ENCODE data around the gene PPP1R12C. TPM values are rescaled to one million over a fixed set of nuclear protein-coding genes. Genes with fewer than 3 reads are reported as not detected.

The PPP1R12C gene
- total RNA-seq, 2 donors from 2014 or later, result 81.2 to 135 TPM

DNA sequence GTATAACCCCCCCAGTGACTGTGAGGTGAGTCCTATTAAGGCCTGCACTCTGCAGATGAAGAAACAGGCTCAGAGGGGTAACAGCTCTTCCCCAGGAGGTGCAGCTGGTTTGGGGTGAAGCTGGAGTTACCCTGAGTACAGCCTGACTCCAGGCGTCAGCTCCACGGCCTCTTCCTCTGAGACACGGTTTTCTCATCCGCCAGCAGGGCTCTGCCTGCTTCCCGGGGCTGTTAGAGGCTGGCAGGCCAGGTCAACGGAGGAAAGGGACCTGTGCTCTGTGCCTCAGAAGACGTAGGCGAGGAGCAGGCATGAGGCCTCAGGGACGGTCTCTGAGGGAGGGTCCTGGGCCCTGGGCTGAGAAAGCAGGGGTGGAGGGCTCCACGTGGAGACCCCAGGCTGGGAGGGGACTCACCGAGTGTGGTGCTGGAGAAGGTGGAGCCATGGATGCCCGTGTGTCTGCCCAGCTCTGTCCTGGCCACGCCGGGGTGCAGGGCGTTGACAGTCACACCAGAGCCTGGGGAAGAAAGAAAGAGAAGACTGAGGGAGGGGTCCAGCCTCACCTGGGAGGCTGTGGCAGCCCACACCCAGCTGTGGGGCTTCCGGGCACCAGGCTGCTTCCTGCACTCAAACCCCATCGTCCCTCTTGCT, 70.3 kb downstream of the PPP1R12C start:
- Histone ChIP-seq H3K27ac (no peak overlapping the region), H3K4me3 (no peak overlapping the region), H3K27me3 (no peaks in the 10 kb centered on the region), H3K9me3 (no peaks in the 10 kb centered on the region), H3K36me3 (replicated peaks in 1 of 2; ENCODE audit: insufficient read depth in 1 of 2, low read depth in 2 of 2) (peaks cover 17 to 36% of the 10 kb centered on the region in 2 donors), H3K4me1 (no peaks in the 10 kb centered on the region)
- DNase-seq (no peak), ATAC-seq (no peak)
- WGBS, 2 donors, result 87 to 89% methylated on average over 10 to 17 of the region's 17 CpGs
- intact Hi-C loops (cut with DNase I), result no loop called here
- no peak for TF ChIP-seq POLR2A (IDR thresholded peaks at IDR 0.05)
- TF ChIP-seq CTCF (IDR thresholded peaks at IDR 0.05), result no peak

DNA sequence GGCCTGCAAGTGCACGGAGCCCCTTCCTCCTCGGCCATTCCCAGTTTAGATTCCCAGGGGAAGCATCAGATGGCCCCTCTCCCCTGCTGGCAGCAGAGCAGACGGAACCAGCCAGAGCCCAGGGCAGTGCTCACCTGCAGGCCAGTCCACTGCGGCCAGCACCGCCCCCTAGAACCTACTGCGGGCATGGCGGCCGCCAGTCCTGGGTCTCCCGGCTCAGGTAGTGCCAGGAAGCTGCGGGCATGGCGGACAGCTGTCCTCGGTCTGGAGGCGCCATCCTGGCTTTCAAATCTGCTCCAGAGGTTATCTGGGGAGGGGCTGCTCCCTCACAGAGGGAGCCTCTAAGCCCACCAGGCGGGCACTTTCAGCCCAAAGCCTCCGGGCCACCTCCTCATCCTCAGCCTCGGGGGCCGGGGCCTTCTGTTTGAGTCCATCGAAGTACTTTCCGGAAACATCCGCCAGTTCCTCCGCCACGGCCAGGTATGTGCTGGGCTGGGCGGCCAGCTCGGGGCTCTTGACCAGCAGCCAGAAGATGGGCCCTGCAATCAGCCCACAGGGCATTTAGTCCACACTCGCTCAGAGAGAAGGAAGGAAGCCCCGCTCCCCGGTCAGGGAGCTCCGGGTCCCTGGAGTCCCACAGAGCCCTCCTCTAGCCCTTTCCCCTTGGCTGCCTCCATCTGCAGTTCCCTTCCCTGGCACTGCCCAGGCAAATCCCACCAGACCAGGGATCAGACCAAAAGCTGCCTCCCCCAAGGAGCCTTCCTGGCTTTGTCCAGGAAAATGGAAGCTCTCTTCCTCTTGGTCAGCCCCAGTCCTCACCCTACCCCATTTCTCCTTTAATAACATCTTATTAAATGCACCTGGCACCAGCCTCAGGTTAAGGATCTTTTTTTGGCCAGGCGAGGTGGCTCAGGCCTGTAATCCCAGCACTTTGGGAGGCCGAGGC, 72.4 kb downstream of the PPP1R12C start:
- peaks cover 17 to 32% of the 10 kb centered on the region in 2 donors for H3K36me3 ChIP-seq (replicated peaks in 1 of 2; ENCODE audit: insufficient read depth in 1 of 2, low read depth in 2 of 2)
- no peaks in the 10 kb centered on the region for H3K9me3 ChIP-seq
- ATAC-seq, result no peak
- no peaks in the 10 kb centered on the region for H3K27me3 ChIP-seq
- no peak overlapping the region for H3K4me3 ChIP-seq
- no peak for DNase-seq
- H3K4me1 ChIP-seq, result no peaks in the 10 kb centered on the region
- no peak for TF ChIP-seq CTCF (IDR thresholded peaks at IDR 0.05)
- no peak for TF ChIP-seq POLR2A (IDR thresholded peaks at IDR 0.05)
- WGBS, 2 donors, result 96 to 98% methylated on average over 14 to 20 of the region's 30 CpGs
- no peak overlapping the region for H3K27ac ChIP-seq
- intact Hi-C loops (cut with DNase I), result no loop called here

GRCh38 chr19:55044286-55044685, 73.2 kb downstream of the PPP1R12C start:
- no peak for ATAC-seq
- Histone ChIP-seq H3K36me3 (replicated peaks in 1 of 2; ENCODE audit: insufficient read depth in 1 of 2, low read depth in 2 of 2) (peaks cover 17 to 32% of the 10 kb centered on the region in 2 donors), H3K27ac (no peak overlapping the region), H3K9me3 (no peaks in the 10 kb centered on the region), H3K4me3 (no peak overlapping the region), H3K4me1 (no peaks in the 10 kb centered on the region), H3K27me3 (no peaks in the 10 kb centered on the region)
- WGBS, 2 donors, result 69 to 83% methylated on average over 4 to 5 of the region's 5 CpGs
- TF ChIP-seq CTCF (IDR thresholded peaks at IDR 0.05) (no peak), POLR2A (IDR thresholded peaks at IDR 0.05) (no peak)
- DNase-seq, result no peak
- intact Hi-C loops (cut with DNase I), result no loop called here

- WGBS, 2 donors, result 63 to 82% methylated on average over 11 of the region's 11 CpGs
- no peak for DNase-seq
- no peaks in the 10 kb centered on the region for H3K4me1 ChIP-seq
- H3K27ac ChIP-seq, result no peak overlapping the region
- TF ChIP-seq POLR2A (IDR thresholded peaks at IDR 0.05) (no peak), CTCF (IDR thresholded peaks at IDR 0.05) (no peak)
- ATAC-seq, result no peak
- H3K27me3 ChIP-seq, result no peaks in the 10 kb centered on the region
- no peaks in the 10 kb centered on the region for H3K9me3 ChIP-seq
- H3K4me3 ChIP-seq, result no peak overlapping the region
- intact Hi-C loops (cut with DNase I), result no loop called here
- peaks cover 17 to 22% of the 10 kb centered on the region in 2 donors for H3K36me3 ChIP-seq (replicated peaks in 1 of 2; ENCODE audit: insufficient read depth in 1 of 2, low read depth in 2 of 2)
Observed at GRCh38 chr19:55042688-55043087, 74.7 kb downstream of the PPP1R12C start.

Data from body of pancreas (tissue), 4 donors.